Peyer's patch (tissue), 4 donors: Measurements from ENCODE around the gene HAUS1. TPM values are rescaled to one million over a fixed set of nuclear protein-coding genes. Genes with fewer than 3 reads are reported as not detected.
"Not testable (repeated sequence)": the region's sequence is repeated elsewhere in the genome, so short reads cannot be mapped to it uniquely, and the experiment has no call there.

ENCODE experiments used
- DNase-seq, 3 donors: peaks; one replicate each; pipeline ENCODE4 v3.0.0-alpha.2; 2017 to 2019
- H3K27ac ChIP-seq, 4 donors: fragments of 200-600 bp; sonication (generic); one replicate each; pipeline ENCODE4 v1.5.1; 2016 to 2019
- H3K27me3 ChIP-seq, 2 donors: fragments of 200-600 bp; sonication (generic); one replicate each; pipeline ENCODE4 v1.5.1; 2019
- H3K36me3 ChIP-seq, 3 donors: fragments of 200-600 bp; sonication (generic); one replicate each; pipeline ENCODE4 v1.5.1; 2016 to 2019
- H3K4me1 ChIP-seq, 4 donors: fragments of 200-600 bp; sonication (generic); one replicate each; pipeline ENCODE4 v1.5.1; 2016 to 2019
- H3K4me3 ChIP-seq, 4 donors: fragments of 200-600 bp; sonication (generic); 1 replicate in 3 of 4; 2 replicates in 1 of 4; pipeline ENCODE4 v1.5.1; 2016 to 2019; ENCODE audit warnings: mild to moderate bottlenecking in 1 of 4
- H3K9me3 ChIP-seq, 4 donors: fragments of 200-600 bp; sonication (generic); one replicate each; pipeline ENCODE4 v1.5.1; 2016 to 2019; ENCODE audit warnings: mild to moderate bottlenecking in 1 of 4
- POLR2A ChIP-seq, 2 donors: fragments of 450-650 bp; IDR thresholded peaks; one replicate each; pipeline ENCODE4 v1.5.1; 2017; ENCODE audit warnings: antibody characterized with exemption in 2 of 2, mild to moderate bottlenecking in 2 of 2, moderate library complexity in 2 of 2
- total RNA-seq, 4 donors: library from RNA; depleted of rRNA; stranded (reverse); fragments of >200 nt; gene quantifications; one replicate each; pipeline ENCODE4 v1.1.0, GENCODE V29; 2016
- TF ChIP-seq, protein P1 (sequence below), 6 experiments: fragments of 450-650 bp in 4 of 6; fragments of 200-600 bp in 2 of 6; sonication (generic) in 1 of 6; IDR thresholded peaks; one replicate each; pipeline ENCODE4 v1.5.1; 2017 to 2019; ENCODE audit warnings: antibody characterized with exemption in 6 of 6, mild to moderate bottlenecking in 3 of 6, moderate library complexity in 1 of 6

HAUS1 gene
- total RNA-seq, 4 donors from 2014 or later, result 24.1 to 54.8 (median 37.3) TPM

- H3K4me1 ChIP-seq, result peaks cover 0 to 4% (median 0%) of the 10 kb centered on the region in 4 donors
- H3K27me3 ChIP-seq, result no peaks in the 10 kb centered on the region
- H3K9me3 ChIP-seq, result no peaks in the 10 kb centered on the region
- no peak overlapping the region for H3K4me3 ChIP-seq
- no peak for TF ChIP-seq POLR2A (IDR thresholded peaks at IDR 0.05)
- TF ChIP-seq, protein P1, sequence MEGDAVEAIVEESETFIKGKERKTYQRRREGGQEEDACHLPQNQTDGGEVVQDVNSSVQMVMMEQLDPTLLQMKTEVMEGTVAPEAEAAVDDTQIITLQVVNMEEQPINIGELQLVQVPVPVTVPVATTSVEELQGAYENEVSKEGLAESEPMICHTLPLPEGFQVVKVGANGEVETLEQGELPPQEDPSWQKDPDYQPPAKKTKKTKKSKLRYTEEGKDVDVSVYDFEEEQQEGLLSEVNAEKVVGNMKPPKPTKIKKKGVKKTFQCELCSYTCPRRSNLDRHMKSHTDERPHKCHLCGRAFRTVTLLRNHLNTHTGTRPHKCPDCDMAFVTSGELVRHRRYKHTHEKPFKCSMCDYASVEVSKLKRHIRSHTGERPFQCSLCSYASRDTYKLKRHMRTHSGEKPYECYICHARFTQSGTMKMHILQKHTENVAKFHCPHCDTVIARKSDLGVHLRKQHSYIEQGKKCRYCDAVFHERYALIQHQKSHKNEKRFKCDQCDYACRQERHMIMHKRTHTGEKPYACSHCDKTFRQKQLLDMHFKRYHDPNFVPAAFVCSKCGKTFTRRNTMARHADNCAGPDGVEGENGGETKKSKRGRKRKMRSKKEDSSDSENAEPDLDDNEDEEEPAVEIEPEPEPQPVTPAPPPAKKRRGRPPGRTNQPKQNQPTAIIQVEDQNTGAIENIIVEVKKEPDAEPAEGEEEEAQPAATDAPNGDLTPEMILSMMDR (IDR thresholded peaks at IDR 0.05), result no peak
- H3K36me3 ChIP-seq, result peaks cover 0 to 24% (median 0%) of the 10 kb centered on the region in 3 donors
- DNase-seq, result no peak
- no peak overlapping the region for H3K27ac ChIP-seq
Observed at GRCh38 chr18:46110406-46110805, 6.2 kb downstream of the HAUS1 start.

- TF ChIP-seq, protein P1 (IDR thresholded peaks at IDR 0.05), result no peak
- no peak for TF ChIP-seq POLR2A (IDR thresholded peaks at IDR 0.05)
- H3K36me3 ChIP-seq, result peaks cover 0 to 24% (median 0%) of the 10 kb centered on the region in 3 donors
- DNase-seq, result no peak
- no peaks in the 10 kb centered on the region for H3K9me3 ChIP-seq
- H3K27me3 ChIP-seq, result no peaks in the 10 kb centered on the region
- H3K4me3 ChIP-seq, result no peak overlapping the region
- H3K4me1 ChIP-seq, result no peaks in the 10 kb centered on the region
- no peak overlapping the region for H3K27ac ChIP-seq
Observed at GRCh38 chr18:46113751-46114150, 9.6 kb downstream of the HAUS1 start.

DNA sequence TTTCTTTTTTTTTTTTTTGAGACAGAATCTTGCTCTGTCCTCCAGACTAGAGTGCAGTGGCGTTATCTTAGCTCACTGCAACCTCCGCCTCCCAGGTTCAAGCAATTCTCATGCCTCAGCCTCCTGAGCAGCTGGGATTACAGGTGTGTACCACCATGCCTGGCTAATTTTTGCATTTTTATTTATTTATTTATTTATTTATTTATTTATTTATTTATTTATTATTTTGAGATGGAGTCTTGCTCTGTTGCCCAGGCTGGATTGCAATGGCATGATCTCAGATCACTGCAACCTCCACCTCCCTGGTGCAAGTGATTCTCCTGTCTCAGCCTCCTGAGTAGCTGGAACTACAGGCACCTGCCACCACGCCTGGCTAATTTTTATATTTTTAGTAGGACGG lies 22.4 kb downstream of the HAUS1 start:
- not testable (repeated sequence) for H3K27ac ChIP-seq, H3K4me1 ChIP-seq, H3K27me3 ChIP-seq, H3K9me3 ChIP-seq, H3K4me3 ChIP-seq, DNase-seq
- H3K36me3 ChIP-seq, result peaks cover 0 to 63% (median 0%) of the 10 kb centered on the region in 3 donors

- DNase-seq, result no peak
- Histone ChIP-seq H3K36me3 (peaks cover 0 to 29% (median 0%) of the 10 kb centered on the region in 3 donors), H3K9me3 (no peaks in the 10 kb centered on the region), H3K27me3 (no peaks in the 10 kb centered on the region), H3K4me1 (no peaks in the 10 kb centered on the region), H3K4me3 (no peak overlapping the region), H3K27ac (no peak overlapping the region)
- TF ChIP-seq, protein P1 (IDR thresholded peaks at IDR 0.05), result no peak
- no peak for TF ChIP-seq POLR2A (IDR thresholded peaks at IDR 0.05)
Observed at GRCh38 chr18:46130061-46130460, 25.9 kb downstream of the HAUS1 start.

DNA sequence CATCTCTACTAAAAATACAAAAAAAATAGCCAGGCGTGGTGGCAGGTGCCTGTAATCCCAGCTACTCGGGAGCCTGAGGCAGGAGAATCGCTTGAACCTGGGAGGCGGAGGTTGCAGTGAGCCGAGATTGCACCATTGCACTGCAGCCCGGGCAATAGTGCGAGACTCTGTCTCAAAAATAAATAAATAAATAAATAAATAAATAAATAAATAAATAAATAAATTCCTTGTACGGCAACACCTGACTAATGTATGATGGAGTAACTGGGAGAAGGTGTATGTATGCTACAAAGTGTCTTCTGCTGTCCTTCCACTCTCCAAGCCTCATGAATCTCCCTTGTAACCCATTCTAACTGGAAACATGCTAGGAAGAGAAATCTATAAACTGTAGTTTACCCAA lies 26.4 kb downstream of the HAUS1 start:
- not testable (repeated sequence) for H3K27ac ChIP-seq, H3K4me1 ChIP-seq, H3K27me3 ChIP-seq, H3K4me3 ChIP-seq, DNase-seq, H3K9me3 ChIP-seq
- H3K36me3 ChIP-seq, result peaks cover 0 to 28% (median 0%) of the 10 kb centered on the region in 3 donors

DNA sequence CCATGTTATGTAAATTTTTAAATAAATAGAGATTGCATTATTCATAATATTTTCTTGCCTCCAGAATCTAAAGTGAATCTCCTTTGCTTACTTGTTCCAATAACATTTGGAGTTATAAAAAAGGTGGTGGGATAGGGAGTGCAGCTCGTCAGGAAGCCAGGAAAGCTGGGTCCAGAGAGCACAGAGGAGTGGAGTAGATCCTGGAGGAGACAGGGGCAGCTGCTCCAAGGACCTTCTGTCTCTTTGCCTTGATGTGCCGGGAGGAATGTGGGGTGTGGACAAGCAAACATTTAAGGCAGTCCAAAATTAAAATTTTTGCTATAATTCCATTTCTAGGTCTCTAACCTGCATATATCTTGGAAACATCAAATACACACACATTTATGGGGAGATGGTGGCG lies 29.3 kb downstream of the HAUS1 start:
- Histone ChIP-seq H3K4me1 (no peaks in the 10 kb centered on the region), H3K4me3 (no peak overlapping the region), H3K9me3 (no peaks in the 10 kb centered on the region), H3K36me3 (peaks cover 0 to 7% (median 0%) of the 10 kb centered on the region in 3 donors), H3K27ac (no peak overlapping the region), H3K27me3 (no peaks in the 10 kb centered on the region)
- no peak for DNase-seq
- TF ChIP-seq POLR2A (IDR thresholded peaks at IDR 0.05), result no peak

GRCh38 chr18:46134920-46135675 lies 30.9 kb downstream of the HAUS1 start:
- no peak for DNase-seq
- Histone ChIP-seq H3K4me1 (no peaks in the 10 kb centered on the region), H3K36me3 (no peaks in the 10 kb centered on the region), H3K9me3 (no peaks in the 10 kb centered on the region), H3K27ac (no peak overlapping the region), H3K4me3 (no peak overlapping the region), H3K27me3 (no peaks in the 10 kb centered on the region)
- TF ChIP-seq, protein P1 (IDR thresholded peaks at IDR 0.05), result no peak
- TF ChIP-seq POLR2A (IDR thresholded peaks at IDR 0.05), result no peak
